GM10248 (cell line): ENCODE measurements around the gene CHDH.

Experiments
- CTCF ChIA-PET: fragments of 300-600 bp; sonication (Branson Sonifier 250); formaldehyde crosslinking; extraction: SDS; loops from one replicate; lab custom pipeline; 2021; ENCODE audit warnings: antibody characterized with exemption; lab: Yijun Ruan, JAX
- POLR2A ChIA-PET: fragments of 350-650 bp; sonication (Branson Sonifier 250); formaldehyde crosslinking; extraction: SDS; loops from one replicate; lab custom pipeline; 2020; ENCODE audit warnings: antibody characterized with exemption; lab: Yijun Ruan, JAX
- DNase-seq: peaks from one replicate; pipeline ENCODE4 v3.0.0; 2012; ENCODE audit errors: extremely low spot score
- TF ChIP-seq, protein P1 (sequence below): IDR thresholded peaks from 2 replicates; pipeline ENCODE4 v1.5.1; 2012; ENCODE audit warnings: mild to moderate bottlenecking, low read depth; ENCODE audit errors: extremely low read depth, missing control alignments, control extremely low read depth

CHDH gene

DNA sequence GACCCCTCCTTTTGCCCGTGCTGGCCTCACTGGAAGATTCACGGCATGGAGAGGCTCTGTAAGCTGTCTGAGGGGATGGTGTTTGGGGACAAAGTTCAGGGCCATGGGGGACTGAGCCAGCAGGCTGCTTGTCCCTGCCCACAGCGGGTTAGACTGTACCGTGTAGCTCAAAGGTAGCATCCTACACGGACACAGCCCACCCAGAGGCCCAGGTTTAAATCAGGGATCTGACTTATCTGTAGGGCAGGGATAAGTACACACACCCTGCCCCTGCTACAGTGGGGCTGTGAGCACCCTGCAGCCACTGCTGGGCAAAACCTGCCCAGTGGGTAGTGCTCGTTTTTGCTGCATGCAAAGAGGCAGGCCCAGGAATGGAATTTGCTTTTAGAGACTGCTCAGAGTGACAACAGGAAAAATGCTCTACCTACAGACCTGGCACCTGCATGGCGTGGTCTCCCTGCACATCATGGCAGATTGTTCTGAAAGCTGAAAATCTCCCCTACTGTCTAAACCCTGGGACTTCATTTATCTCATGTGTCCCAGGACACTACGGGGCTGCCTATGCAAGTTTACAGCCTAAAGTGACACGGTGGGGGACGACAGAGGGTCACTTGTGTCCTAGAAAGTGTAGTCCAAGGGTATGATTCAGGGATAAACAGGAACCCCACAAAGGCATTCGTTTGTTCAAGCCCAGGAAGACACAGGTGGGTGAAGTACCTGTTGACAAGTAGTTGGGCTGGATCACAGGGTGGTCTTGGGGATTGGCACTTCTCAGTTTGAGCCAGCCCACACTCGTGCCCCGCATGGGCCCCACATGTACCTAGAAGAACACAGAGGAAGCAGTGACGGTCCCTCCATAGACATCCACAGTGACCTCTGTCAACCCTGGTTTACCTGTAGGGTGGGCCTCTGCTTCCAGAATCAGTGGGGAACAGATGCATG is 27.7 kb downstream of the CHDH start:
- ChIA-PET POLR2A (no interaction called here), CTCF (no interaction called here)
- no peak for DNase-seq
- TF ChIP-seq, protein P1, sequence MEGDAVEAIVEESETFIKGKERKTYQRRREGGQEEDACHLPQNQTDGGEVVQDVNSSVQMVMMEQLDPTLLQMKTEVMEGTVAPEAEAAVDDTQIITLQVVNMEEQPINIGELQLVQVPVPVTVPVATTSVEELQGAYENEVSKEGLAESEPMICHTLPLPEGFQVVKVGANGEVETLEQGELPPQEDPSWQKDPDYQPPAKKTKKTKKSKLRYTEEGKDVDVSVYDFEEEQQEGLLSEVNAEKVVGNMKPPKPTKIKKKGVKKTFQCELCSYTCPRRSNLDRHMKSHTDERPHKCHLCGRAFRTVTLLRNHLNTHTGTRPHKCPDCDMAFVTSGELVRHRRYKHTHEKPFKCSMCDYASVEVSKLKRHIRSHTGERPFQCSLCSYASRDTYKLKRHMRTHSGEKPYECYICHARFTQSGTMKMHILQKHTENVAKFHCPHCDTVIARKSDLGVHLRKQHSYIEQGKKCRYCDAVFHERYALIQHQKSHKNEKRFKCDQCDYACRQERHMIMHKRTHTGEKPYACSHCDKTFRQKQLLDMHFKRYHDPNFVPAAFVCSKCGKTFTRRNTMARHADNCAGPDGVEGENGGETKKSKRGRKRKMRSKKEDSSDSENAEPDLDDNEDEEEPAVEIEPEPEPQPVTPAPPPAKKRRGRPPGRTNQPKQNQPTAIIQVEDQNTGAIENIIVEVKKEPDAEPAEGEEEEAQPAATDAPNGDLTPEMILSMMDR, result no peak

DNA sequence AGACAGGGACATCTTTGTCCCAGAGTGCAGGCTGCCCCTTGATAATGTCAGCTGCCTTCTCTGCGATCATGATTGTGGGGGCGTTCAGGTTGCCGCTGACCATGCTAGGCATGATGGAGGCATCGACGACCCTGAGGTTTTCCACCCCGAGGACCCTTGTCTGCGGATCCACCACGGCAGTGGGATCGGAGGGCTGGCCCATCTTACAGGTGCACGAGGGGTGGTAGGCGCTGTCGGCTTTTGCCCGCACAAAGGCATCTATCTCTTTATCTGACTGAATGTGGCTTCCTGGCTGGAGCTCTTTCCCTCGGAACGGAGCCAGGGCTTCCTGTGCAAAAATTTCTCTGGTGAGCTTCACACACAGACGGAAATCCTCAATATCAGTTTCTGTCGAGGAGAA is 28.4 kb downstream of the CHDH start:
- no peak for DNase-seq
- POLR2A ChIA-PET, result no interaction called here
- TF ChIP-seq, protein P1, result no peak
- CTCF ChIA-PET, result no interaction called here

DNA sequence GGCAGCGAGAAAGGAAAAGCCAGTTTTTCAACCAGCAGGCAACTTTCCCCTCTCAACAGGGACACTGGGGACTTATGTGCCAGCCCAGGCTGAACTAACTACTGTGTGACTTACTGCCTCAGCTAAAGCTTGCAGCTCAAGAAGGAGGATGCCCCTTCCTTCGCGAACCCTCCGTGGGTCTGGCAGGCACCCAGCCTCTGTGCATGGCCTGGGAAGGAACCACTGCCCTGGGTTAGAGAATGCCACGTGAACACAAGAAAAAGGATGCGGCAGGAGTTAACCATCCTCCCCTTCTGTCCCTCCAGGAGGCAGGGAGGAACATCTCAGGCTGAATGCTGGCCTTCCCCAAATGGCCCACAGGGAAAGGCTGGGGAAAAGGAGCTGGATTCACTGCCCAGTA is 29.0 kb downstream of the CHDH start:
- CTCF ChIA-PET, result no interaction called here
- DNase-seq, result no peak
- POLR2A ChIA-PET, result no interaction called here
- TF ChIP-seq, protein P1, result no peak

DNA sequence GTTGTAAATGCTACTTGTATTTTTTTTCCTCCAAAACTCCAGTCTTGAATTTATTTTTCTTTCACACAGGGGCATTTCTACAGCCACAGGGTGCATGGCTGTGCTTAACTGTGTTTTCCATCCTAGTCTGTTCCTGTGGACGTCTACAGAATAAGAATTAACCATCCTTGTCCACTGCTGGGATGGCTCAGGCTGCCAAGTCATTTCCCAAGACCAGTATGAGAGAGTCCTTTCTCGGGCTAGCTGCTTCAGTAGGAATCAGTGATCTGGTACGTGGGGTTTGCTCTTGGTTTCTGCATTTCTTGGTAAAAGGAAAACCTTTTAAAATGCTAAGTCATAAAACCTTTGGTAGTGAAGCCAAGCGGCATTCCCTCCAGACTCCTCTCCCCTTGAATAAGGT is 29.8 kb downstream of the CHDH start:
- ChIA-PET CTCF (interaction anchor here (0.9 kb wide), 1 partner anchor 20 kb away, joined by 3 read pairs; no protein-coding TSS in a partner anchor), POLR2A (no interaction called here)
- no peak for DNase-seq
- TF ChIP-seq, protein P1, result no peak

DNA sequence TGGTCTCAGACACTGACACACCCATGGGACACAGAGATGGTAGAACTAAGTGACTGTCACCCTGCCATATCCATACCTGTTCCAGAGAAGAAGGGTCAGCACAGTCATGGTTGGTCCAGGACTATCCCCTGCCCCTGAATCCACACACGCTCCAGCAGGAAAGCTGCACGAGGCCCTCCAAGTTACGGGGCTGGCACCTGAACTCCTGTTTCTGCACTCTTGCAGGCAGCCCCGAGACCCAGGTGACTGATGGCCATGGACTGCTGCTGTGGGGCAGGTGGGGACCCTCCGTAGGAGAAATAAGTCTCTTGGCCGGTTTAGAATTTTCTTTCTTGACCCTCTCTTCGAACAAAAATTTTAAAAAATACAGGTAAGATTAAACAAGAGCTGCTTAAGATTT is 30.6 kb downstream of the CHDH start:
- ChIA-PET POLR2A (no interaction called here), CTCF (interaction anchor here (0.9 kb wide), 1 partner anchor 21 kb away, joined by 3 read pairs; no protein-coding TSS in a partner anchor)
- DNase-seq, result no peak
- TF ChIP-seq, protein P1, result no peak

DNA sequence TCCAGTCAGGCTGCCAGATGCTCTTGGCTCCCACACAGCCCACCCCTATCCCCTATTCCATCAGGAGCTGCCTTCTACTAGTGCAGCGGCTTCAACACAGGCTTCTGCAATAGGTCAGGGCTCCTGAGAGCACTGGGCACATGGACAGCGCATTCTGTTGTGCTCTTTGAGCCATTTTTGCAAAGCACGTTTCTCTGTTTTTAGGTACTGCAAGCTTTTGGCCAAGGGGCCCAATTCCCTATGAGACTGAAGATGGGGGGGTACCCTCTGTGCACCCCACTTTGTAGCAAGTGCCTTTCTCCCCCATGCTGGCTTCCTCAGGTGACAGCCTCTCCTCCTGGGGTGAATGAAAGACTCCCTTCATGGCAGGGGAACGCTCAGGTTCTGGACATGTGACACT is 31.2 kb downstream of the CHDH start:
- DNase-seq, result no peak
- TF ChIP-seq, protein P1, result no peak
- POLR2A ChIA-PET, result no interaction called here
- CTCF ChIA-PET, result no interaction called here
